ENCODE data around the gene TMEM250. TPM values are rescaled to one million over a fixed set of nuclear protein-coding genes. Genes with fewer than 3 reads are reported as not detected.

TMEM250 gene
- polyA plus RNA-seq, 1 of the 3 experiments (the other 2 are of a cell fraction), result 25.9 TPM

GRCh38 chr9:136091582-136092352 lies 26.9 kb downstream of the TMEM250 start:
- WGBS (ENCODE audit: low lambda C conversion rate), result 93% methylated on average over 15 of the region's 20 CpGs
- POLR2A ChIA-PET, result no interaction called here
- DNase-seq, result no peak
- no peaks in the 10 kb centered on the region for H3K9me2 ChIP-seq
- no peak overlapping the region for H3K4me3 ChIP-seq (ENCODE audit: low read depth in 2 of 2, low read length in 1 of 2)
- no peaks in the 10 kb centered on the region for H3K27me3 ChIP-seq (ENCODE audit: insufficient read depth)
- peaks cover 32 to 48% of the 10 kb centered on the region in 2 experiments; a peak in 3 of 4 replicates for H3K4me1 ChIP-seq (ENCODE audit: control insufficient read depth in 1 of 2, insufficient read depth in 2 of 2, low read depth in 1 of 2, low read length in 1 of 2)
- peaks cover 71% of the 10 kb centered on the region for H4K20me1 ChIP-seq (ENCODE audit: insufficient read depth)
- H3K36me3 ChIP-seq (replicated peaks in 1 of 2; ENCODE audit: control insufficient read depth in 1 of 2, insufficient read depth in 2 of 2, low read length in 1 of 2), result peaks cover 0 to 2% of the 10 kb centered on the region in 2 experiments
- H3K79me2 ChIP-seq (ENCODE audit: insufficient read depth), result peaks cover 78% of the 10 kb centered on the region
- H3K27ac ChIP-seq (ENCODE audit: low read depth in 2 of 2, low read length in 1 of 2), result no peak overlapping the region
- CTCF ChIA-PET, result interaction anchor here (0.7 to 4.3 kb wide), 3 partner anchors 30 to 1134 kb away, joined by 3 to 37 read pairs (median 29); no protein-coding TSS in a partner anchor
- TF ChIP-seq ZBTB33 (IDR thresholded peaks at IDR 0.05; ENCODE audit: borderline replicate concordance, low read depth) (no peak), ELF1 (IDR thresholded peaks at IDR 0.05) (no peak), RFX5 (IDR thresholded peaks at IDR 0.05; ENCODE audit: low read length) (no peak), REST (IDR thresholded peaks at IDR 0.05; ENCODE audit: low read depth, low read length) (no peak), POLR2AphosphoS5 (IDR thresholded peaks at IDR 0.05; ENCODE audit: low read depth, low read length) (no peak), SIN3A (IDR thresholded peaks at IDR 0.05; ENCODE audit: borderline replicate concordance, low read depth, low read length) (no peak), NRF1 (IDR thresholded peaks at IDR 0.05; ENCODE audit: low read depth, low read length) (no peak)
- TF ChIP-seq, protein P1, sequence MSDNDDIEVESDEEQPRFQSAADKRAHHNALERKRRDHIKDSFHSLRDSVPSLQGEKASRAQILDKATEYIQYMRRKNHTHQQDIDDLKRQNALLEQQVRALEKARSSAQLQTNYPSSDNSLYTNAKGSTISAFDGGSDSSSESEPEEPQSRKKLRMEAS (IDR thresholded peaks at IDR 0.05; ENCODE audit: low read depth), result no peak
- H3K4me2 ChIP-seq, result peak overlapping the region; percentile 28; the same call in 1 of the 2 replicates
- no peak overlapping the region for H2AFZ ChIP-seq (ENCODE audit: low read depth)
- H3K9me3 ChIP-seq, result no peaks in the 10 kb centered on the region
- H3K9ac ChIP-seq, result no peak overlapping the region
- H3F3A ChIP-seq (replicated peaks; ENCODE audit: insufficient read depth), result peaks cover 10% of the 10 kb centered on the region

Data from SK-N-SH (cell line).